Activated B cell treated with CpG ODN at 0.5 μM for 24 hours (primary cell): ENCODE measurements around the gene VKORC1. TPM values are rescaled to one million over a fixed set of nuclear protein-coding genes. Genes with fewer than 3 reads are reported as not detected.

ENCODE experiments used
- ATAC-seq: fragments of 200-7000 bp; cut with Tn5 transposase; one replicate; pipeline ENCODE4 v1.10.0; 2021; ENCODE audit warnings: low read depth, mild to moderate bottlenecking, moderate library complexity
- CTCF ChIA-PET: fragments of 350-600 bp; sonication (Branson Sonifier 250); formaldehyde crosslinking; loops from one replicate; lab custom pipeline; 2021; ENCODE audit warnings: antibody characterized with exemption; lab: Charles Lee
- POLR2A ChIA-PET: fragments of 350-600 bp; sonication (Branson Sonifier 250); formaldehyde crosslinking; loops from one replicate; lab custom pipeline; 2021; ENCODE audit warnings: antibody characterized with exemption; lab: Charles Lee
- DNase-seq: peaks from one replicate; pipeline ENCODE4 v3.0.0; 2022
- H3K27ac Mint-ChIP-seq: one replicate; pipeline ENCODE4 v1.8.0; 2020; ENCODE audit warnings: mixed read lengths
- H3K27me3 Mint-ChIP-seq: one replicate; pipeline ENCODE4 v1.8.0; 2021; ENCODE audit warnings: mixed read lengths
- H3K36me3 Mint-ChIP-seq: one replicate; pipeline ENCODE4 v1.8.0; 2021; ENCODE audit warnings: low read depth, mixed read lengths
- H3K4me1 Mint-ChIP-seq: one replicate; pipeline ENCODE4 v1.8.0; 2021; ENCODE audit warnings: mixed read lengths
- H3K4me3 Mint-ChIP-seq: one replicate; pipeline ENCODE4 v1.8.0; 2020; ENCODE audit warnings: mild to moderate bottlenecking, mixed read lengths
- H3K9me3 Mint-ChIP-seq: one replicate; pipeline ENCODE4 v1.8.0; 2020; ENCODE audit warnings: mixed read lengths
- CTCF ChIP-seq: fragments of 200-600 bp; IDR thresholded peaks from one replicate; pipeline ENCODE4 v1.8.0; 2022; ENCODE audit warnings: antibody characterized with exemption, mild to moderate bottlenecking
- intact Hi-C: fragments of 100-400 bp; cut with micrococcal nuclease; formaldehyde crosslinking; loops from one replicate; pipeline ENCODE4 v1.15.1; 2024
- total RNA-seq: library from RNA; stranded (reverse); gene quantifications from 2 replicates; pipeline ENCODE4 v1.2.3, GENCODE V29; 2022

The VKORC1 gene
- total RNA-seq = 38.7 and 41.9 TPM in 2 replicates

- ATAC-seq (peak; percentile 88), DNase-seq (peak; percentile 77)
- Mint-ChIP-seq H3K9me3 (no peaks in the 10 kb centered on the region), H3K4me3 (peak within 1 kb of the TSS; percentile 95), H3K27ac (peak within 1 kb of the TSS; percentile 93), H3K36me3 (peaks cover 17% of the 10 kb centered on the region), H3K27me3 (no peaks in the 10 kb centered on the region), H3K4me1 (peaks cover 25% of the 10 kb centered on the region)
- intact Hi-C loops = loop anchor here (1.0 to 2.0 kb wide), 6 partner anchors 20 to 349 kb away; partner anchors contain the start of genes KAT8, STX4, ZNF646 and ZNF668
- TF ChIP-seq CTCF = no peak
- CTCF ChIA-PET = interaction anchor here (0.5 to 1.8 kb wide), 5 partner anchors 21 to 239 kb away, joined by 3 to 5 read pairs (median 3); no protein-coding TSS in a partner anchor
- POLR2A ChIA-PET = interaction anchor here (0.7 to 4.6 kb wide), 10 partner anchors 10 to 779 kb away, joined by 3 to 39 read pairs (median 7); partner anchors contain the start of genes ARMC5, FUS, KAT8 and ZNF267
These were observed at the start of gene VKORC1 for GRCh38 chr16:31094424-31095120. VKORC1 (minus strand) TSS chr16:31094797; CDS start chr16:31094729, 68 bp downstream.

GRCh38 chr16:31143694-31144148 is 49.1 kb upstream of the VKORC1 start:
- peak overlapping the region; percentile 56 for H3K4me3 Mint-ChIP-seq
- no peak for TF ChIP-seq CTCF
- ATAC-seq (no peak), DNase-seq (no peak)
- H3K27me3 Mint-ChIP-seq = peaks cover 10% of the 10 kb centered on the region
- no peak overlapping the region for H3K27ac Mint-ChIP-seq
- H3K9me3 Mint-ChIP-seq = no peaks in the 10 kb centered on the region
- ChIA-PET CTCF (interaction anchor here (0.6 to 2.7 kb wide), 3 partner anchors 117 to 243 kb away, joined by 3 to 36 read pairs (median 3); partner anchors contain the start of gene HSD3B7), POLR2A (interaction anchor here (1.3 to 5.3 kb wide), 5 partner anchors 26 to 239 kb away, joined by 4 to 147 read pairs (median 12); partner anchors contain the start of genes FUS, KAT8 and PYCARD)
- intact Hi-C loops = loop anchor here (2.0 kb wide), 2 partner anchors 35 to 195 kb away; partner anchors contain the start of genes BCKDK and ORAI3
- H3K36me3 Mint-ChIP-seq = no peaks in the 10 kb centered on the region
- peaks cover 12% of the 10 kb centered on the region for H3K4me1 Mint-ChIP-seq

- Mint-ChIP-seq H3K4me1 (peaks cover 12% of the 10 kb centered on the region), H3K27me3 (peaks cover 10% of the 10 kb centered on the region)
These were observed 48.6 kb upstream of the VKORC1 start for GRCh38 chr16:31143011-31143693.

More at GRCh38 chr16:31143011-31143693, 48.6 kb upstream of the VKORC1 start:
- Mint-ChIP-seq H3K27ac (no peak overlapping the region), H3K9me3 (no peaks in the 10 kb centered on the region), H3K4me3 (peak overlapping the region; percentile 56), H3K36me3 (no peaks in the 10 kb centered on the region)
- ATAC-seq (no peak), DNase-seq (no peak)
- POLR2A ChIA-PET = interaction anchor here (0.6 to 5.3 kb wide), 22 partner anchors 13 to 732 kb away, joined by 3 to 147 read pairs (median 9); partner anchors contain the start of genes ARMC5, FBRS, FUS and HSD3B7
- CTCF ChIA-PET = interaction anchor here (0.9 to 2.7 kb wide), 16 partner anchors 14 to 726 kb away, joined by 3 to 36 read pairs (median 5); partner anchors contain the start of genes FUS, HSD3B7, KAT8 and VKORC1
- intact Hi-C loops = loop anchor here (2.0 kb wide), 2 partner anchors 34 to 194 kb away; partner anchors contain the start of genes BCKDK and ORAI3
- TF ChIP-seq CTCF = no peak
